Neutrophil (primary cell): Measurements from ENCODE around the gene GALNS.

Source experiments
- H3K27ac ChIP-seq: fragments of 200-600 bp; sonication (generic); 2 replicates; pipeline ENCODE4 v1.5.1; 2016; ENCODE audit warnings: mild to moderate bottlenecking, moderate library complexity
- H3K27me3 ChIP-seq: fragments of 200-600 bp; sonication (generic); 2 replicates; pipeline ENCODE4 v1.6.0; 2016; ENCODE audit warnings: mild to moderate bottlenecking
- H3K36me3 ChIP-seq: fragments of 200-600 bp; sonication (generic); 2 replicates; pipeline ENCODE4 v1.5.1; 2017
- H3K4me1 ChIP-seq, 2 experiments: fragments of 200-600 bp in 1 of 2; sonication (generic) in 1 of 2; 1 replicate in 1 of 2; 2 replicates in 1 of 2; pipeline versions ENCODE4 v1.5.1 to v1.6.1; 2013 to 2016; ENCODE audit warnings: low read depth in 1 of 2, low read length in 1 of 2, mild to moderate bottlenecking in 1 of 2, moderate library complexity in 1 of 2; ENCODE audit not compliant: control insufficient read depth in 1 of 2, insufficient read depth in 1 of 2
- H3K4me3 ChIP-seq, 2 experiments: fragments of 200-600 bp in 1 of 2; sonication (generic) in 1 of 2; 1 replicate in 1 of 2; 2 replicates in 1 of 2; pipeline ENCODE4 v1.5.1; 2013 to 2016; ENCODE audit warnings: low read depth in 1 of 2, low read length in 1 of 2, mild to moderate bottlenecking in 1 of 2, moderate library complexity in 1 of 2
- H3K9me3 ChIP-seq: fragments of 200-600 bp; sonication (generic); 2 replicates; pipeline ENCODE4 v1.5.1; 2016
- CTCF ChIP-seq: fragments of 200-600 bp; sonication (generic); IDR thresholded peaks from 2 replicates; pipeline ENCODE4 v1.5.1; 2016; ENCODE audit warnings: antibody characterized with exemption

The GALNS gene

GRCh38 chr16:88835383-88835782 lies 21.4 kb downstream of the GALNS start:
- TF ChIP-seq CTCF: no peak
- H3K27me3 ChIP-seq: no peaks in the 10 kb centered on the region
- peaks cover 87% of the 10 kb centered on the region for H3K36me3 ChIP-seq
- H3K27ac ChIP-seq: no peak overlapping the region
- no peak overlapping the region for H3K4me3 ChIP-seq
- H3K4me1 ChIP-seq: peaks cover 22 to 25% of the 10 kb centered on the region in 2 experiments
- H3K9me3 ChIP-seq: no peaks in the 10 kb centered on the region

DNA sequence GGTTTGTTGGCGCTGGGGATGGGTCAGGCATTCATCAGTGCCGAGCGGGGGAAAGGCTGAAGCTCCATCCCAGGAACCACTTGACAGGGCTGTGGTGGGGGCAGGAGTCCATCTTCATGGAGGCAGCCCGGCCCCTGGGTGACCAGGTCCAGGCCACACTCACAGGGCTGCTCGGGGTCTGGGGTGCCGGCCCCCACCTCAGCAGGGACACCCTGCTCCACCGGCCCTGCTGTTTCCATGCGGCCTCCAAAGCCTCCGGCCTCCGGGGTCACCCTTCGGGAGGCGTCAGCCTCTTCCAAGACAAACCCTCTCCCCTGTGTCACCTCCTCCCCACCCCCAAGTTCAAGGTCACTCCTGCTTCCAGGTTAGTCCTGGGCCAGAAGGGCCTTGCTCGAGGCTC lies 22.1 kb downstream of the GALNS start:
- Histone ChIP-seq H3K4me3 (no peak overlapping the region), H3K27ac (no peak overlapping the region), H3K9me3 (no peaks in the 10 kb centered on the region), H3K36me3 (peaks cover 90% of the 10 kb centered on the region), H3K4me1 (peaks cover 15 to 17% of the 10 kb centered on the region in 2 experiments), H3K27me3 (no peaks in the 10 kb centered on the region)
- TF ChIP-seq CTCF: no peak

- peaks cover 90% of the 10 kb centered on the region for H3K36me3 ChIP-seq
- H3K27me3 ChIP-seq: no peaks in the 10 kb centered on the region
- H3K4me1 ChIP-seq: peaks cover 0 to 2% of the 10 kb centered on the region in 2 experiments
- TF ChIP-seq CTCF: no peak
- H3K9me3 ChIP-seq: no peaks in the 10 kb centered on the region
- H3K27ac ChIP-seq: no peak overlapping the region
- H3K4me3 ChIP-seq: no peak overlapping the region
Observed at GRCh38 chr16:88833086-88833485, 23.7 kb downstream of the GALNS start.

- Histone ChIP-seq H3K4me1 (no peaks in the 10 kb centered on the region), H3K9me3 (no peaks in the 10 kb centered on the region), H3K4me3 (no peak overlapping the region), H3K27ac (no peak overlapping the region), H3K27me3 (no peaks in the 10 kb centered on the region), H3K36me3 (peaks cover 90% of the 10 kb centered on the region)
- TF ChIP-seq CTCF: no peak
Observed at GRCh38 chr16:88831838-88832237, 24.9 kb downstream of the GALNS start.

GRCh38 chr16:88830783-88831182 lies 26.0 kb downstream of the GALNS start:
- TF ChIP-seq CTCF: no peak
- Histone ChIP-seq H3K9me3 (no peaks in the 10 kb centered on the region), H3K27me3 (no peaks in the 10 kb centered on the region), H3K27ac (no peak overlapping the region), H3K4me1 (no peaks in the 10 kb centered on the region), H3K36me3 (peaks cover 90% of the 10 kb centered on the region), H3K4me3 (no peak overlapping the region)

DNA sequence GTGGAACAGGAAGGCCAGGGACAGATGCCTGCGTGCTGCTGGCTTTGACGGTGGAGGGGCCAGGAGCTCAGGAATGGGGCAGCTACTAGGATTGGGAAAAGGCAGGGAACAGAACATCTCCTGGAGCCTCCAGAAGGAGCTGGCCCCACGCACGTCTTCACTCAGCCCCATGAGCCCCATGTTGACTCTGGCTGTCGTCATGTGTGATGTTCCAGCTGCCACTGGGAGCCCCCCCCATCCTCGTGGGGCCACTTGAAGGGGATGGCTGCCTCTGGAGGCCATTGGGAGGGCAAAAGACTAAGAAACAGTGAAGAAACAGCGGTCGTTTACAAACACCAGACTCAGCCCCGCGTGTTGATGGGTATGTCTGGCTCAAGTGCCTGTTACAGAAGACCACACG lies 26.5 kb downstream of the GALNS start:
- no peak overlapping the region for H3K27ac ChIP-seq
- peaks cover 90% of the 10 kb centered on the region for H3K36me3 ChIP-seq
- no peaks in the 10 kb centered on the region for H3K27me3 ChIP-seq
- H3K4me3 ChIP-seq: no peak overlapping the region
- no peaks in the 10 kb centered on the region for H3K9me3 ChIP-seq
- no peaks in the 10 kb centered on the region for H3K4me1 ChIP-seq
- no peak for TF ChIP-seq CTCF
